Activated T-helper 1 cell treated with anti-CD3 and anti-CD28 coated beads, Interleukin-12 subunit alpha, Interleukin-12 subunit beta, Interleukin-2, Interleukin-4 antibody, amounts not matched to agents 30 ng/mL and 10 ng/mL and 1 ng/mL, durations not matched to agents 14 hours and 24 hours and 36 hours (primary cell): ENCODE data around the gene GOLGA5. TPM values are rescaled to one million over a fixed set of nuclear protein-coding genes. Genes with fewer than 3 reads are reported as not detected.
"Not testable (repeated sequence)": the region's sequence is repeated elsewhere in the genome, so short reads cannot be mapped to it uniquely, and the experiment has no call there.

Source experiments
- DNase-seq: peaks from one replicate; pipeline ENCODE4 v3.0.0; 2021; ENCODE audit warnings: low spot score
- H3K27ac Mint-ChIP-seq: one replicate; pipeline ENCODE4 v1.8.0; 2021; ENCODE audit warnings: mild to moderate bottlenecking, mixed read lengths
- H3K27me3 Mint-ChIP-seq: one replicate; pipeline ENCODE4 v1.8.0; 2022; ENCODE audit warnings: mild to moderate bottlenecking, moderate library complexity, mixed read lengths; ENCODE audit not compliant: insufficient read depth
- H3K36me3 Mint-ChIP-seq: one replicate; pipeline ENCODE4 v1.8.0; 2021; ENCODE audit warnings: low read depth, mixed read lengths
- H3K4me1 Mint-ChIP-seq: one replicate; pipeline ENCODE4 v1.8.0; 2021; ENCODE audit warnings: low read depth, mixed read lengths
- H3K4me3 Mint-ChIP-seq: one replicate; pipeline ENCODE4 v1.8.0; 2021; ENCODE audit warnings: mild to moderate bottlenecking, moderate library complexity, mixed read lengths
- H3K9me3 Mint-ChIP-seq: one replicate; pipeline ENCODE4 v1.8.0; 2021; ENCODE audit warnings: mixed read lengths
- intact Hi-C: fragments of 100-400 bp; cut with micrococcal nuclease; formaldehyde crosslinking; loops from one replicate; pipeline ENCODE4 v1.15.1; 2024
- total RNA-seq: library from RNA; stranded (reverse); gene quantifications from 2 replicates; pipeline ENCODE4 v1.2.3, GENCODE V29; 2022

GOLGA5 gene
- total RNA-seq, result 22.2 and 22.6 TPM in 2 replicates

GRCh38 chr14:92793709-92794546 lies at the start of gene GOLGA5:
TSS of gene GOLGA5 (plus strand) at chr14:92794305. CDS start at chr14:92797438, 3,133 bp downstream.
- peak within 1 kb of the TSS; percentile 98 for H3K27ac Mint-ChIP-seq
- intact Hi-C loops, result loop anchor here (1.0 to 10.0 kb wide), 7 partner anchors 24 to 1547 kb away; partner anchors contain the start of genes ATXN3, GON7, ITPK1 and LYSET
- DNase-seq, result peak; percentile 98
- H3K4me3 Mint-ChIP-seq, result peak within 1 kb of the TSS; percentile 99
- peaks cover 33% of the 10 kb centered on the region for H3K9me3 Mint-ChIP-seq
- peaks cover 30% of the 10 kb centered on the region for H3K4me1 Mint-ChIP-seq
- H3K36me3 Mint-ChIP-seq, result peaks cover 22% of the 10 kb centered on the region
- no peaks in the 10 kb centered on the region for H3K27me3 Mint-ChIP-seq

- Mint-ChIP-seq H3K4me1 (peaks cover 31% of the 10 kb centered on the region), H3K27ac (no peak overlapping the region), H3K9me3 (no peaks in the 10 kb centered on the region), H3K4me3 (peak overlapping the region; percentile 64), H3K36me3 (no peaks in the 10 kb centered on the region), H3K27me3 (peaks cover 67% of the 10 kb centered on the region)
- intact Hi-C loops, result loop anchor here (1.0 to 5.0 kb wide), 3 partner anchors 17 to 35 kb away; no protein-coding TSS in a partner anchor
- no peak for DNase-seq
These were observed 46.3 kb upstream of the GOLGA5 start for GRCh38 chr14:92747701-92748258.

GRCh38 chr14:92748259-92749016 lies 45.7 kb upstream of the GOLGA5 start, which contains the start of gene LGMN:
TSS of gene LGMN (minus strand) at chr14:92748627. CDS start at chr14:92732786, 15,841 bp downstream.
- peaks cover 31% of the 10 kb centered on the region for H3K4me1 Mint-ChIP-seq
- peaks cover 68% of the 10 kb centered on the region for H3K27me3 Mint-ChIP-seq
- DNase-seq, result peak; percentile 68

GRCh38 chr14:92750222-92750728 lies 43.8 kb upstream of the GOLGA5 start:
- Mint-ChIP-seq H3K4me1 (peaks cover 31% of the 10 kb centered on the region), H3K4me3 (peak overlapping the region; percentile 62), H3K27me3 (peaks cover 71% of the 10 kb centered on the region)
- intact Hi-C loops, H3K36me3 Mint-ChIP-seq, H3K9me3 Mint-ChIP-seq, DNase-seq, H3K27ac Mint-ChIP-seq: not testable (repeated sequence)

More at GRCh38 chr14:92748259-92749016, 45.7 kb upstream of the GOLGA5 start, which contains the start of gene LGMN:
- intact Hi-C loops, result loop anchor here (1.0 to 5.0 kb wide), 3 partner anchors 18 to 34 kb away; no protein-coding TSS in a partner anchor
- no peaks in the 10 kb centered on the region for H3K9me3 Mint-ChIP-seq
- peak within 1 kb of the TSS; percentile 18 for H3K27ac Mint-ChIP-seq
- H3K36me3 Mint-ChIP-seq, result no peaks in the 10 kb centered on the region
- H3K4me3 Mint-ChIP-seq, result peak within 1 kb of the TSS; percentile 64

GRCh38 chr14:92750994-92751400 lies 43.1 kb upstream of the GOLGA5 start:
- Mint-ChIP-seq H3K36me3 (no peaks in the 10 kb centered on the region), H3K27ac (no peak overlapping the region), H3K9me3 (no peaks in the 10 kb centered on the region), H3K4me3 (no peak overlapping the region), H3K27me3 (peaks cover 64% of the 10 kb centered on the region), H3K4me1 (peaks cover 31% of the 10 kb centered on the region)
- no peak for DNase-seq
- intact Hi-C loops, result no loop called here

DNA sequence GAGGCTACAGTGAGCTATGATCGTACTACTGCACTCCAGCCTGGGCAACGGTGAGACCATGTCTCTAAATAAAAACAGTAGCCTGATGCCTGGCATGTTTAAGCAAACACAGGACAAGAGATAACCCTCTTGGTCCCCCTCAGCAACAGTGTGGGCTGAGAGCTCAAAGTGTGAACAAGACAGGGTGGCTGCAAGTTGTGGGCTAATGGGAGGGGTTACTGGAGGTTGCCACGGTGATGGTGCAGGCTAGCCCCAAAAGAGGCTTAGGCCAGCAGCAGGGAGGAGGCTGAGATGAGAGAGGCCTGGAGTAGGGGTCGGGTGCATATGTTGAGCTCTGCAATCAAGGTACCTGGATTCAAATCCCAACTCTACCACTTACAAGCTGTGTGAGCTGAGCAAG lies 42.3 kb upstream of the GOLGA5 start:
- no peaks in the 10 kb centered on the region for H3K36me3 Mint-ChIP-seq
- peaks cover 58% of the 10 kb centered on the region for H3K27me3 Mint-ChIP-seq
- H3K27ac Mint-ChIP-seq, result no peak overlapping the region
- H3K4me3 Mint-ChIP-seq, result no peak overlapping the region
- H3K9me3 Mint-ChIP-seq, result no peaks in the 10 kb centered on the region
- no peak for DNase-seq
- peaks cover 31% of the 10 kb centered on the region for H3K4me1 Mint-ChIP-seq
- intact Hi-C loops, result no loop called here

- no peak for DNase-seq
- Mint-ChIP-seq H3K27ac (no peak overlapping the region), H3K4me1 (peaks cover 18% of the 10 kb centered on the region), H3K4me3 (no peak overlapping the region), H3K9me3 (no peaks in the 10 kb centered on the region), H3K36me3 (no peaks in the 10 kb centered on the region), H3K27me3 (peaks cover 44% of the 10 kb centered on the region)
- intact Hi-C loops, result no loop called here
These were observed 40.9 kb upstream of the GOLGA5 start for GRCh38 chr14:92753250-92753649.

- H3K27ac Mint-ChIP-seq, result no peak overlapping the region
- H3K36me3 Mint-ChIP-seq, result peaks cover 7% of the 10 kb centered on the region
- peaks cover 18% of the 10 kb centered on the region for H3K4me1 Mint-ChIP-seq
- peaks cover 8% of the 10 kb centered on the region for H3K9me3 Mint-ChIP-seq
- no peak overlapping the region for H3K4me3 Mint-ChIP-seq
- intact Hi-C loops, result no loop called here
- no peak for DNase-seq
- H3K27me3 Mint-ChIP-seq, result peaks cover 38% of the 10 kb centered on the region
These were observed 39.1 kb upstream of the GOLGA5 start for GRCh38 chr14:92754966-92755365.

DNA sequence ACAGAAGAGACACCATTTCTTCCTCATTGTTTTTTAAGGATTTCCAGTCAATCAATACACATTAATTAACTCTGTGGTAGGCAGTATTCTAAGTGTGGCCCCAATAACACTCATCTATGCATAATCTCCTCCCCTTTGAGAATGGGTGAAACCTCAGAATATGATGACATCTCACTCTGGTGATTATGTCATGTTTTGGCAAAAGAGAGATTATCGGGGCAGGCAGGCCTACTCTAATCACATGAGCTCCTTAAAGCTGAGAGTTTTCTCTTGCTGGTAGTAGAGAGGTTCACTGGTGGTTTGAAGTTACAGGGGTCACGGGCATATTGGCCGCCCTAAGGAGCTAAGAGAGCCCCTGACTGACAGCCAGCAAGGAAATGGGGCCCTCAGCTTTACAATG lies 38.6 kb upstream of the GOLGA5 start:
- H3K9me3 Mint-ChIP-seq, result peaks cover 8% of the 10 kb centered on the region
- H3K4me3 Mint-ChIP-seq, result no peak overlapping the region
- no peak for DNase-seq
- H3K27me3 Mint-ChIP-seq, result peaks cover 35% of the 10 kb centered on the region
- peaks cover 20% of the 10 kb centered on the region for H3K4me1 Mint-ChIP-seq
- peaks cover 7% of the 10 kb centered on the region for H3K36me3 Mint-ChIP-seq
- H3K27ac Mint-ChIP-seq, result no peak overlapping the region
- intact Hi-C loops, result no loop called here

GRCh38 chr14:92756446-92756845 lies 37.7 kb upstream of the GOLGA5 start:
- intact Hi-C loops, result no loop called here
- DNase-seq, result no peak

GRCh38 chr14:92759300-92759678 lies 34.8 kb upstream of the GOLGA5 start:
- Mint-ChIP-seq H3K4me1 (peaks cover 28% of the 10 kb centered on the region), H3K4me3 (no peak overlapping the region), H3K27ac (no peak overlapping the region), H3K9me3 (peaks cover 8% of the 10 kb centered on the region), H3K27me3 (peaks cover 25% of the 10 kb centered on the region), H3K36me3 (peaks cover 7% of the 10 kb centered on the region)
- DNase-seq, result no peak
- intact Hi-C loops, result no loop called here

More at GRCh38 chr14:92756446-92756845, 37.7 kb upstream of the GOLGA5 start:
- Mint-ChIP-seq H3K27me3 (peaks cover 39% of the 10 kb centered on the region), H3K27ac (no peak overlapping the region), H3K4me3 (no peak overlapping the region), H3K9me3 (peaks cover 8% of the 10 kb centered on the region), H3K4me1 (peaks cover 28% of the 10 kb centered on the region), H3K36me3 (peaks cover 7% of the 10 kb centered on the region)

DNA sequence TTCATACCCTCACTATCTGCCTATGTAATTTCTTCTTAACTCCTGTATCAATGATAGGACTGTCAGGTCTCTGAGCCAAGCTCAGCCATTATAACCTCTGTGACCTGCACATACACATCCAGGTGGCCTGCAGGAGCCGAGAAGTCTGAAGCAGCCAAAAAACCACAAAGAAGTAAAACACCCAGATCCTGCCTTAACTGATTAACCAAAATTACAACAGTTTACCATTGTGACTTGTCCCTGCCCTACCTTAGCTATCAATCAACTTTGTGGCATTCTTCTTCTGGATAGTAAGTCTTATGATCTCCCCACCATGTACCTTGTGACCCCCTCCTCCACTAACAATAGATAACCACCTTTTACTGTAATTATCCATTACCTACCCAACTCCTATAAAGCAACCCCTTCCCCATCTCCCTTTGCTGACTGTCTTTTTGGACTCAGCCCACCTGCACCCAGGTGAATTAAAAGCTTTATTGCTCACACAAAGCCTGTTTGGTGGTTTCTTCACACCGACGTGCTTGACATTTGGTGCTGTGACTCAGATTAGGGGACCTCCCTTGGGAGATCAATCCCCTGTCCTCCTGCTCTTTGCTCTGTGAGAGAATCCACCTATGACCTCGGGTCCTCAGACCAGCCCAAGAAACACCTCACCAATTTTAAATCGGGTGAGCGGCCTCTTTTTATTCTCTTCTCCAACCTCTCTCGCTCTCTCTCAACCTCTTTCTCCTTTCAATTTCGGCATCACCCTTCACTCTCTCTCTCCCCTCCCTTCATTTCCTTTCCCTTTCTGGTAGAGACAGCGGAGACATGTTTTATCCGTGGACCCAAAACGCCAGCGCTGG lies 34.2 kb upstream of the GOLGA5 start:
- Mint-ChIP-seq H3K27me3 (peaks cover 28% of the 10 kb centered on the region), H3K9me3 (peaks cover 8% of the 10 kb centered on the region), H3K4me1 (peaks cover 28% of the 10 kb centered on the region), H3K36me3 (peaks cover 7% of the 10 kb centered on the region), H3K27ac (peak overlapping the region; percentile 11), H3K4me3 (no peak overlapping the region)
- intact Hi-C loops, result no loop called here
- no peak for DNase-seq
